SK-N-SH (cell line): ENCODE data around the gene HBP1. TPM values are rescaled to one million over a fixed set of nuclear protein-coding genes. Genes with fewer than 3 reads are reported as not detected.

Source experiments
- CTCF ChIA-PET: fragments of 300-600, 350-600 bp; formaldehyde crosslinking; extraction: SDS; loops from one replicate; lab custom pipeline; 2021; lab: Yijun Ruan, JAX
- POLR2A ChIA-PET: fragments of 350-600 bp; sonication (Branson Sonifier 250); formaldehyde crosslinking; extraction: SDS; loops from one replicate; lab custom pipeline; 2020; ENCODE audit warnings: antibody characterized with exemption, inconsistent platforms; lab: Yijun Ruan, JAX
- DNase-seq: peaks from one replicate; pipeline ENCODE4 v3.0.0; 2012
- H2AFZ ChIP-seq: fragments of 200-600 bp; sonication (generic); 2 replicates; pipeline ENCODE4 v1.8.1; 2016; ENCODE audit warnings: antibody characterized with exemption, mild to moderate bottlenecking, low read depth
- H3F3A ChIP-seq: fragments of 200-600 bp; sonication (generic); replicated peaks from 2 replicates; pipeline ENCODE3; 2016; ENCODE audit warnings: antibody characterized with exemption, mild to moderate bottlenecking; ENCODE audit not compliant: insufficient read depth
- H3K27ac ChIP-seq, 2 experiments: fragments of 200-500 bp in 1 of 2; fragments of 200-600 bp in 1 of 2; sonication (Bioruptor generic) in 1 of 2; sonication (generic), shearing (Covaris generic) in 1 of 2; 2 replicates each; pipeline versions ENCODE4 v1.5.1 to v1.6.1; 2014 to 2016; ENCODE audit warnings: low read depth in 2 of 2, inconsistent platforms in 1 of 2, low read length in 1 of 2, mild to moderate bottlenecking in 1 of 2, mixed read lengths in 1 of 2
- H3K27me3 ChIP-seq: fragments of 200-600 bp; sonication (generic), shearing (Covaris generic); 2 replicates; pipeline ENCODE4 v1.6.1; 2016; ENCODE audit warnings: mixed run types; ENCODE audit not compliant: insufficient read depth
- H3K36me3 ChIP-seq, 2 experiments: fragments of 200-500 bp in 1 of 2; fragments of 200-600 bp in 1 of 2; sonication (Bioruptor generic) in 1 of 2; sonication (generic) in 1 of 2; replicated peaks in 1 of 2; 2 replicates each; pipeline versions ENCODE3 to v1.5.1; 2014 to 2016; ENCODE audit warnings: low read length in 1 of 2, mild to moderate bottlenecking in 1 of 2; ENCODE audit not compliant: insufficient read depth in 2 of 2, control insufficient read depth in 1 of 2
- H3K4me1 ChIP-seq, 2 experiments: fragments of 200-500 bp in 1 of 2; fragments of 200-600 bp in 1 of 2; sonication (Bioruptor generic) in 1 of 2; sonication (generic), shearing (Covaris generic) in 1 of 2; 2 replicates each; pipeline versions ENCODE4 v1.5.1 to v1.6.1; 2014 to 2016; ENCODE audit warnings: low read depth in 1 of 2, low read length in 1 of 2, mixed run types in 1 of 2; ENCODE audit not compliant: insufficient read depth in 2 of 2, control insufficient read depth in 1 of 2
- H3K4me2 ChIP-seq: fragments of 200-600 bp; sonication (generic), shearing (Covaris generic); 2 replicates; pipeline ENCODE4 v1.6.1; 2017; ENCODE audit warnings: mixed run types
- H3K4me3 ChIP-seq, 2 experiments: fragments of 200-500 bp in 1 of 2; fragments of 200-600 bp in 1 of 2; sonication (Bioruptor generic) in 1 of 2; sonication (generic), shearing (Covaris generic) in 1 of 2; 2 replicates each; pipeline versions ENCODE4 v1.5.1 to v1.8.1; 2014 to 2016; ENCODE audit warnings: low read depth in 2 of 2, inconsistent platforms in 1 of 2, low read length in 1 of 2, mild to moderate bottlenecking in 1 of 2, mixed read lengths in 1 of 2, moderate library complexity in 1 of 2
- H3K79me2 ChIP-seq: fragments of 200-600 bp; sonication (generic); 2 replicates; pipeline ENCODE4 v1.8.1; 2017; ENCODE audit warnings: mild to moderate bottlenecking; ENCODE audit not compliant: insufficient read depth
- H3K9ac ChIP-seq: fragments of 200-600 bp; sonication (generic); 2 replicates; pipeline ENCODE4 v1.6.1; 2017; ENCODE audit warnings: mixed run types
- H3K9me2 ChIP-seq: fragments of 200-600 bp; sonication (generic); 2 replicates; pipeline ENCODE4 v1.6.1; 2017; ENCODE audit warnings: mixed run types
- H3K9me3 ChIP-seq: fragments of 200-600 bp; sonication (generic); 2 replicates; pipeline ENCODE4 v1.6.1; 2017; ENCODE audit warnings: mixed run types, mild to moderate bottlenecking, moderate library complexity
- H4K20me1 ChIP-seq: fragments of 200-600 bp; sonication (generic); 2 replicates; pipeline ENCODE4 v1.6.1; 2017; ENCODE audit warnings: mild to moderate bottlenecking, mixed run types; ENCODE audit not compliant: insufficient read depth
- ELF1 ChIP-seq: IDR thresholded peaks from 2 replicates; pipeline ENCODE4 v1.4.0; 2012
- FOXJ3 ChIP-seq: sonication (generic); formaldehyde crosslinking; IDR thresholded peaks from 2 replicates; pipeline ENCODE4 v1.5.1; 2020; ENCODE audit warnings: mild to moderate bottlenecking, missing genetic modification reagents
- FOXM1 ChIP-seq: IDR thresholded peaks from 2 replicates; pipeline ENCODE4 v1.4.0; 2012; ENCODE audit warnings: low read depth, mild to moderate bottlenecking
- GABPA ChIP-seq: IDR thresholded peaks from 2 replicates; pipeline ENCODE4 v1.4.0; 2012; ENCODE audit warnings: low read depth, mild to moderate bottlenecking
- MXI1 ChIP-seq: IDR thresholded peaks from 2 replicates; pipeline ENCODE4 v1.6.1; 2012; ENCODE audit warnings: mild to moderate bottlenecking, low read depth, low read length, improper control_type of control experiment
- NRF1 ChIP-seq: IDR thresholded peaks from 2 replicates; pipeline ENCODE4 v1.6.1; 2012; ENCODE audit warnings: low read depth, mild to moderate bottlenecking, low read length
- POLR2AphosphoS5 ChIP-seq: IDR thresholded peaks from 2 replicates; pipeline ENCODE4 v1.6.1; 2012; ENCODE audit warnings: low read depth, low read length
- RFX5 ChIP-seq: IDR thresholded peaks from 2 replicates; pipeline ENCODE4 v1.6.1; 2012; ENCODE audit warnings: mild to moderate bottlenecking, improper control_type of control experiment, low read length
- RXRA ChIP-seq: IDR thresholded peaks from 2 replicates; pipeline ENCODE4 v1.4.0; 2012; ENCODE audit warnings: low read depth, mild to moderate bottlenecking, borderline replicate concordance
- SIN3A ChIP-seq: IDR thresholded peaks from 2 replicates; pipeline ENCODE4 v1.6.1; 2012; ENCODE audit warnings: low read depth, mild to moderate bottlenecking, low read length, moderate library complexity, borderline replicate concordance
- TCF12 ChIP-seq: IDR thresholded peaks from 2 replicates; pipeline ENCODE4 v1.4.0; 2012
- TEAD4 ChIP-seq: IDR thresholded peaks from 2 replicates; pipeline ENCODE4 v1.4.0; 2012; ENCODE audit warnings: mild to moderate bottlenecking, borderline replicate concordance; ENCODE audit not compliant: insufficient read depth
- WGBS: methylation state at CpG from one replicate; pipeline ENCODE4 v1.1.6; 2017; ENCODE audit warnings: low lambda C conversion rate; 5-methylcytosine and 5-hydroxymethylcytosine counted together
- polyA plus RNA-seq, 3 experiments: library from polyadenylated mRNA; depleted of rRNA; stranded (reverse); fragments of >200 nt; gene quantifications; 2 replicates each; pipeline ENCODE4 v1.2.3, GENCODE V29; 2012
- TF ChIP-seq, protein P1 (sequence below): fragments of 150-350 bp; IDR thresholded peaks from 2 replicates; pipeline ENCODE4 v1.6.1; 2017; ENCODE audit warnings: antibody characterized with exemption, low read length, low read depth, borderline replicate concordance
- TF ChIP-seq, protein P2 (sequence below): IDR thresholded peaks from 2 replicates; pipeline ENCODE4; 2012
- TF ChIP-seq, protein P3 (sequence below): fragments of 200-600 bp; sonication (generic); IDR thresholded peaks from 2 replicates; pipeline ENCODE4 v1.6.1; 2017; ENCODE audit warnings: antibody characterized with exemption, mild to moderate bottlenecking, moderate library complexity
- TF ChIP-seq, protein P4 (sequence below): IDR thresholded peaks from 2 replicates; pipeline ENCODE4 v1.4.0; 2012; ENCODE audit warnings: low read depth

Gene HBP1
- polyA plus RNA-seq, 1 of the 3 experiments (the other 2 are of a cell fraction), result 27.2 TPM

DNA sequence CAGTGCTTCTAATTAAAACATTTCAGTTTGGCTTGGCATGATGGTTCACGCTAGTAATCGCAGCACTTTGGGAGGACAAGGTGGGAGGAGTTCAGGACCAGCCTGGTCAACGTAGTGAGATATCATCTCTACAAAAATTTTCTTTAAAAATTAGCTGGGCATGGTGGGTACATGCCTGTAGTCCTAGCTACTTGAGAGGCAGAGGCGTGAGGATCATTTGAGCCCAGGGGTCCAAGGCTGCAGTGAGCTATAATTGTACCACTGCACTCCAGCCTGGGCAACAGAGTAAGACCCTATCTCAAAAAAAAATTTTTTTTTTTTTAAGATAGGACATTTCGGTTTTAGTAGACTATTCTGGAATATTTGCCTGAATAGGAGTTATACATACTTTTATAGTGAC lies 12.4 kb downstream of the HBP1 start (continued):
- TF ChIP-seq FOXJ3 (no peak), FOXM1 (no peak), POLR2AphosphoS5 (no peak), TEAD4 (no peak), ELF1 (no peak), NRF1 (no peak), TCF12 (no peak), RXRA (no peak)
- TF ChIP-seq, protein P1, sequence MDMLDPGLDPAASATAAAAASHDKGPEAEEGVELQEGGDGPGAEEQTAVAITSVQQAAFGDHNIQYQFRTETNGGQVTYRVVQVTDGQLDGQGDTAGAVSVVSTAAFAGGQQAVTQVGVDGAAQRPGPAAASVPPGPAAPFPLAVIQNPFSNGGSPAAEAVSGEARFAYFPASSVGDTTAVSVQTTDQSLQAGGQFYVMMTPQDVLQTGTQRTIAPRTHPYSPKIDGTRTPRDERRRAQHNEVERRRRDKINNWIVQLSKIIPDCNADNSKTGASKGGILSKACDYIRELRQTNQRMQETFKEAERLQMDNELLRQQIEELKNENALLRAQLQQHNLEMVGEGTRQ, result no peak
- TF ChIP-seq, protein P2, sequence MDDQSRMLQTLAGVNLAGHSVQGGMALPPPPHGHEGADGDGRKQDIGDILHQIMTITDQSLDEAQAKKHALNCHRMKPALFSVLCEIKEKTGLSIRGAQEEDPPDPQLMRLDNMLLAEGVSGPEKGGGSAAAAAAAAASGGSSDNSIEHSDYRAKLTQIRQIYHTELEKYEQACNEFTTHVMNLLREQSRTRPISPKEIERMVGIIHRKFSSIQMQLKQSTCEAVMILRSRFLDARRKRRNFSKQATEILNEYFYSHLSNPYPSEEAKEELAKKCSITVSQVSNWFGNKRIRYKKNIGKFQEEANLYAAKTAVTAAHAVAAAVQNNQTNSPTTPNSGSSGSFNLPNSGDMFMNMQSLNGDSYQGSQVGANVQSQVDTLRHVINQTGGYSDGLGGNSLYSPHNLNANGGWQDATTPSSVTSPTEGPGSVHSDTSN, result no peak

DNA sequence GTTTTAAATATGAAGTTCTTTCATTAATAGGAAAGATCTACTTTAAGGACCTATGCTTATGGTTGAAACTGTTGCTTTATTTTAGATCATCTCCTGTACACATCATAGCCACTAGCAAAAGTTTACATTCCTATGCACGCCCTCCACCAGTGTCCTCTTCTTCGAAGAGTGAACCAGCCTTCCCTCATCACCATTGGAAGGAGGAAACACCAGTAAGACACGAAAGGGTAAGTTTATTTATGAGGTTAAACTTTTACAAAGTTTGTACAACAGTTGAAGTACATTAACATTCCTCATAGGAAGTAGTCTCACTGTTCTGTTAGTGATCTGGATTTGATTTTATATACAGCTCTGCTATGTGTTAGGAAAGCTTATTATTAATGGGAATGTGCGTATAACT lies 16.9 kb downstream of the HBP1 start:
- peaks cover 7% of the 10 kb centered on the region; the same call in 1 of the 2 replicates for H4K20me1 ChIP-seq
- H3F3A ChIP-seq, result peaks cover 8% of the 10 kb centered on the region
- no peak overlapping the region for H3K9ac ChIP-seq
- H3K36me3 ChIP-seq, result peaks cover 83% of the 10 kb centered on the region in 2 experiments
- ChIA-PET POLR2A (no interaction called here), CTCF (interaction anchor here (0.8 kb wide), 1 partner anchor 9 kb away, joined by 3 read pairs; no protein-coding TSS in a partner anchor)
- H2AFZ ChIP-seq, result no peak overlapping the region
- peaks cover 0 to 1% of the 10 kb centered on the region in 2 experiments; a peak in 3 of 4 replicates for H3K4me1 ChIP-seq
- peaks cover 10% of the 10 kb centered on the region; the same call in 1 of the 2 replicates for H3K79me2 ChIP-seq
- DNase-seq, result no peak
- H3K27ac ChIP-seq, result no peak overlapping the region
- 81% methylated on average over 4 of the region's 4 CpGs for WGBS
- H3K9me3 ChIP-seq, result no peaks in the 10 kb centered on the region
- H3K9me2 ChIP-seq, result no peaks in the 10 kb centered on the region
- no peak overlapping the region for H3K4me2 ChIP-seq
- H3K27me3 ChIP-seq, result no peaks in the 10 kb centered on the region
- H3K4me3 ChIP-seq, result no peak overlapping the region
- TF ChIP-seq, protein P3, sequence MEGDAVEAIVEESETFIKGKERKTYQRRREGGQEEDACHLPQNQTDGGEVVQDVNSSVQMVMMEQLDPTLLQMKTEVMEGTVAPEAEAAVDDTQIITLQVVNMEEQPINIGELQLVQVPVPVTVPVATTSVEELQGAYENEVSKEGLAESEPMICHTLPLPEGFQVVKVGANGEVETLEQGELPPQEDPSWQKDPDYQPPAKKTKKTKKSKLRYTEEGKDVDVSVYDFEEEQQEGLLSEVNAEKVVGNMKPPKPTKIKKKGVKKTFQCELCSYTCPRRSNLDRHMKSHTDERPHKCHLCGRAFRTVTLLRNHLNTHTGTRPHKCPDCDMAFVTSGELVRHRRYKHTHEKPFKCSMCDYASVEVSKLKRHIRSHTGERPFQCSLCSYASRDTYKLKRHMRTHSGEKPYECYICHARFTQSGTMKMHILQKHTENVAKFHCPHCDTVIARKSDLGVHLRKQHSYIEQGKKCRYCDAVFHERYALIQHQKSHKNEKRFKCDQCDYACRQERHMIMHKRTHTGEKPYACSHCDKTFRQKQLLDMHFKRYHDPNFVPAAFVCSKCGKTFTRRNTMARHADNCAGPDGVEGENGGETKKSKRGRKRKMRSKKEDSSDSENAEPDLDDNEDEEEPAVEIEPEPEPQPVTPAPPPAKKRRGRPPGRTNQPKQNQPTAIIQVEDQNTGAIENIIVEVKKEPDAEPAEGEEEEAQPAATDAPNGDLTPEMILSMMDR, result no peak
- TF ChIP-seq RFX5, result no peak
- no peak for TF ChIP-seq FOXM1
- TF ChIP-seq, protein P4, sequence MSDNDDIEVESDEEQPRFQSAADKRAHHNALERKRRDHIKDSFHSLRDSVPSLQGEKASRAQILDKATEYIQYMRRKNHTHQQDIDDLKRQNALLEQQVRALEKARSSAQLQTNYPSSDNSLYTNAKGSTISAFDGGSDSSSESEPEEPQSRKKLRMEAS, result no peak
- TF ChIP-seq SIN3A, result no peak
- no peak for TF ChIP-seq ELF1
- no peak for TF ChIP-seq GABPA
- no peak for TF ChIP-seq TEAD4
- no peak for TF ChIP-seq MXI1
- TF ChIP-seq FOXJ3, result no peak
